ENCODE results near the gene LDLRAD3. TPM values are rescaled to one million over a fixed set of nuclear protein-coding genes. Genes with fewer than 3 reads are reported as not detected.
"Not testable (repeated sequence)": the region's sequence is repeated elsewhere in the genome, so short reads cannot be mapped to it uniquely, and the experiment has no call there.

LDLRAD3 gene
- total RNA-seq, 1 experiment from 2014 or later: 14.6 TPM

DNA sequence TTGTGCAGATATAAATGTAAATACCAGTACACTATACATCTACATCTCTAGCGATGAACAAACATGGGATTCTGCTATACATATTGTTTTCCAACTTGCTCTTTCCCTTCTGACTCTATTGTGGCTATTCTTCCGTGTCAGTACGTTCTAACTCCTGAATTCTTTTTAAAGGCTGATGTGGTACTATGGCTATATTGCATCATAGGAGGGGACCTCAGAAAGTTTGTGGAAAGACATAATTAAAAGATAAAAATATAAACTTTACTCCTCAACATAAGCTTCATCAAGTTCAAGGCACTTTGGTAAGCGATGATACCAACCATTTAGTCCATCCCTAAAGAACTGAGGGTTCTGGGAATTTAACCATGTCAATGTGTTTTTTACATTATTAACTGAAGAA lies 72.8 kb downstream of the LDLRAD3 start:
- DNase-seq (ENCODE audit: low spot score): no peak

GRCh38 chr11:36019005-36019596 lies 75.2 kb downstream of the LDLRAD3 start:
- no peak for DNase-seq (ENCODE audit: low spot score)

GRCh38 chr11:36019722-36020121 lies 75.9 kb downstream of the LDLRAD3 start:
- DNase-seq (ENCODE audit: low spot score): peak; percentile 52

GRCh38 chr11:36022882-36023281 lies 79.0 kb downstream of the LDLRAD3 start:
- DNase-seq (ENCODE audit: low spot score): no peak

DNA sequence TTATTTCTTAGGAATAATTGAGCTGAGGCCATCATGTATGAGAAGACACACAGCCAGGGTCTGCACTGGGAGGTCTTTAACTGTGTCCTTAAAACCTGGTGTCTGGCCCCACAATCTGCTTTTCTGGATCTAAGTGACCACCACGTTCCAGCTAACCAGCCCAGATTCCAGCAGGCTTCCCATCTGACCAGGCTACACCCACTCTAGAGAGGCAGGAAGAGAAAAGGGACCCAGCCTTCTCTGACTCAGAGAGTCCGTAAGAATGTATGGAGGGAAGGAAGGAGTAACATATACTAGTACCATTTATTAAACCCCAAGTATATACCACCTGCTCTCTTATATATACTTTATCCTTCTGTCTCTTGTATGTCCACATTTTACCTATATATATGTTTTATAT lies 80.1 kb downstream of the LDLRAD3 start:
- DNase-seq (ENCODE audit: low spot score): no peak

DNA sequence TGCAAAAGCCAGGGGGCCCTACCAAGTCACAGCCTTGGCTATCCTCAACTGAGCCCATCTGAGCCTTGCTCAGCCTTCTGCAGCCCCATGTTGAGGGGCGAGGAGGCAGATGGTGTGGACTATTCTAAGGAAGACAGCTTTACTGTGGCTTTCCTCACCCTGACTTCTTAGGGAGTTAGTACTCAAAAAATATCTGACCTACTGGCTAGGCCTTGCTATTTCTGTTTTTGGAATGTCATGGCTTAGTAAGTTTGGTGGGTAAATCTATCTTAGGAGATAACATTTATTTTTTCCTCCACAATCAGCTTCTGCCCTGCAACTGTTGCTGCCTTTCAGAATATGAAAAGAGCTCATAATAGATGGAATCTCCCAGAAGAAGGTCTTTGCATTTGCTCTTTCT lies 80.9 kb downstream of the LDLRAD3 start:
- DNase-seq (ENCODE audit: low spot score): no peak

DNA sequence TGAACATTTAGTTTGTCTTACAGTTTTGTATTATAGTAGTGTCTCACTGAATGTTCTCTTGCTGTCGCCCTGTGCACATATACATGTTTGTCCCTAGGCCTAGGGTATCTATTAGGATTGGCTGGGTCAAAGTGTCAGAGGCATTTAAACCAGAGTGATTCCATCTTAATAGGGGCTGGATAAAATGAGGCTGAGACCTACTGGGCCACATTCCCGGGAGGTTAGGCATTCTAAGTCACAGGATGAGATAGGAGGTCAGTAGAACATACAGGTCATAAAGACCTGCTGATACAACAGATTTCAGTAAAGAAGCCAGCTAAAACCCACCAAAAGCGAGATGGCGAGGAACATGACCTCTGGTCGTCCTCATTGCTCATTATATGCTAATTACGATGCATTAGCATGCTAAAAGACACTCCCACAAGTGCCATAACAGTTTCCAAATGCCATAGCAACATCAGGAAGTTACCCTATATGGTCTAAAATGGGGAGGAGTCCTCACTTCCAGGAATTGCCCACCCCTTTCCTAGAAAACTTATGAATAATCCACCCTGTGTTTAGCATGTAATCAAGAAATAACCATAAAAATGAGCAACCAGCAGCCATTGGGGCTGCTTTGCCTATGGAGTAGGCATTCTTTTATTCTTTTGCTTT lies 82.6 kb downstream of the LDLRAD3 start:
- DNase-seq (ENCODE audit: low spot score): no peak

- no peak for DNase-seq (ENCODE audit: low spot score)
Observed at GRCh38 chr11:36027731-36028130, 83.9 kb downstream of the LDLRAD3 start.

GRCh38 chr11:36029616-36030015 lies 85.8 kb downstream of the LDLRAD3 start:
- DNase-seq (ENCODE audit: low spot score): no peak

- DNase-seq (ENCODE audit: low spot score): no peak
Observed at GRCh38 chr11:36030731-36031281, 86.9 kb downstream of the LDLRAD3 start.

- DNase-seq (ENCODE audit: low spot score): no peak
Observed at GRCh38 chr11:36033082-36033751, 89.4 kb downstream of the LDLRAD3 start.

DNA sequence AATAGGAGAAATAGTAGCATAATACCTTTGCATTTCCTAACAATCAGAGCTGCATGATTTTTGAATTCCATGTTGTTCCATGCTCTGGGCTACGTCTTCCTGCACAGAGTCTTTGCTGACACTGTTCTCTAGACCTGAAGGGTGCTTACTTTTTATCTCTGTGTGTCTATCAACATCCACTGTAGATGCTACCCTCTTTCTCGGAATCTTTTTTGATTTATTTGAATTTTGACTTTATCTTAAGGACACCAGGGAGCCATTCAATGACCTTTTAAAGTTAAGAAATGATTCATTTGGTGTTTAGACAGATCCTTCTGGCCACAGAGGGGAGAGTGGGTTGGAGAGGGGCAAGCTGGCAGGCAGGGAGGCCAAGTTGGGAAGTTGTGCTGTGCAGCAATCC lies 90.1 kb downstream of the LDLRAD3 start:
- DNase-seq (ENCODE audit: low spot score): no peak

- peak; percentile 88 for DNase-seq (ENCODE audit: low spot score)
Observed at GRCh38 chr11:36034551-36035331, 90.9 kb downstream of the LDLRAD3 start.

- DNase-seq (ENCODE audit: low spot score): no peak
Observed at GRCh38 chr11:36035454-36035853, 91.6 kb downstream of the LDLRAD3 start.

DNA sequence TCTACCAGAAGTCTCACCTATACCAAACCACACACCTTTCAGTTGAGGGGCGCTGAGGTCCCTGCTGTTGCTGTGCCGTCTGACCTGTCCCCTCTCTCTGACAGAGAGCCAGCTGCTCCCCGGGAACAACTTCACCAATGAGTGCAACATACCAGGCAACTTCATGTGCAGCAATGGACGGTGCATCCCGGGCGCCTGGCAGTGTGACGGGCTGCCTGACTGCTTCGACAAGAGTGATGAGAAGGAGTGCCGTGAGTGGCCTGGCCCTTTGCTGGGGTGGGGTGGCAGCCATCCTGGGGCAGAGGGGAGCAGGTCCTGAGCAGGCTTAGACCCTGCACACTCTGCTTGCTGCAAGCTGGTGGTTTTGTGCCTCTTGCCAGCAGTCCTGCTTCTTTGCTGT lies 92.1 kb downstream of the LDLRAD3 start:
- DNase-seq (ENCODE audit: low spot score): no peak

DNA sequence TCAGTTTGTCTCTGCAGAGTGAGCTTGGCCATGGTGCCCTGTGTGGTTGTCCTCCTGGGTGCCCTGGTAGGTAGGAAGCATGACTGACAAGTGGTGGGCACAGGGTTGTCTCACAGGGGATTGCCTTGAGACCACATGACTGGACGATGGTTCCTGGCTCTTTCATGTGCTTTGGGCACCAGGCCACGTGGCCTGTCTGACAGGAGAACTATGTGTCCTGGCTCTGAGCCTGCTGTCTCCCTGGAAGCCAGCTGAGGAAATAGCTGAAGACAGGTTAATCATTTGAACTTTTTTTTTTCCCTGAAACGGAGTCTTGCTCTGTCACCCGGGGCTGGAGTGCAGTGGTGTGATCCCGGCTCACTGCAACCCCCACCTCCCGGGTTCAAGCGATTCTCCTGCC lies 93.2 kb downstream of the LDLRAD3 start:
- peak; percentile 52 for DNase-seq (ENCODE audit: low spot score)

DNA sequence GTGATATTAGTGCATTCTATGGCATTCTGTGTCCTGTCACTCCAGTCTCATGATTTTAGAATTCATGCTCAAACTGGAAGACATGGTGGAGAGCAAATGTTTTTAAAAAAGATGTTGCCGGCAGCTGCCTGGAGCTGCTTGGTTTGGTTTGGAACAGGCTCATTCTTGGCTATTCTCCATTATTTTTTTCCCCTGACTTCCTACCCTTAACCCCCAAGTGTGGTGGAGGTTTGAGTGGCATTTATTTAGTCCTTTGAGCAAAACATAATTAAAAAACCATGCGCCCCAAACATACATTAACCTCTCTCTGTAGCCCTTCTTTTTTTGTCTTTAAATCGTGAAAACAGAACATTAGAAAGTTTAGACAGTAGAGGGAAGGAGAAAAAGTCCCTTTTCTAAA lies 94.7 kb downstream of the LDLRAD3 start:
- no peak for DNase-seq (ENCODE audit: low spot score)

DNA sequence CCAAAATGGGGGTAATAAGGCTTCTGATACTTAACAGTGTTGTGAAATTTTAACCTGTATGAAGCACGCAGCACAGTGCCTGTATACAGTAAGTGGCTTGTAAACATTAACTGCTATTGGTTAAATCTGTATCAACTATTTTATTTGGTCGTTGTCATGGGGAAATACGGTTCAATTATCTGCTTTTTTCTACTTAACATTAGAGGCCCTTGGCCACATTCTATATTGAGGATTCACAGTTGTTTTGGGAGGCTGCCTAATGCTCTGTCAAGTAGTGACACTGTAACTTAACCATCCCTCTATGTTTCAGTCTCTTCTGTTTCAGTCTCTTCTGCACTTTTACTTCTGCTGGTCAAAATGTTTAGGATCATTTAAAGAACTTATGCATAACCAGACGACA lies 95.6 kb downstream of the LDLRAD3 start:
- DNase-seq (ENCODE audit: low spot score): no peak

DNA sequence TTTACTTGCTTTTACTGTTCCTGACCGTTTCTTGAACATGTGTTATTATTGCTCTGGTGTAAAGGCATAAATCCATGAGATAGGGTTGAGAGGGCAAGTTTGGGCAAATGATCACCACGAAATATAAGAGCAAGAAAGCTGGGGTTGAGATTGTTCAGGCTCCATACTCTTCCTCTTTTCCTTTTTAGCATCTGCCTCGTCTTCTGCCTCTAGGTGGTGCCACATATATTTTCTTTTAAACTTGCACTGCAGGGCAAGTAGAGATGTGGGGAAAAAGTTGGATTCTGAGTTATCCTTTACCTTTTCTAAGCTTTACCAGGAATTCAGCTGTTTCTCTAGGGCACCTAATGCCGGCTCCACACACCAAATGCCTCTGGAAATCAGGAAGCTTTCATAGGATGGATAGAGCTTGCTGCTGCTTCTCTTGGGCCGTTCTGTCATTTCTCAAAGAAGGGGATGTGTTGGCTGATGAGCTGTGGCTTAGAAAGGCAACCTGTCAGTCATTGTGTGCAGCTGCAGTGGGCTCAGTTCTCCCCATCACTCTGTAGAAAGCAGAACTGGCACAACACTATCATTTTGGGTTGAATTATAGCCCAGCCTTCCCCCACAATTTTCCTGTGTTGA lies 98.2 kb downstream of the LDLRAD3 start:
- DNase-seq (ENCODE audit: low spot score): no peak

- DNase-seq (ENCODE audit: low spot score): no peak
Observed at GRCh38 chr11:36044636-36045035, 100.8 kb downstream of the LDLRAD3 start.

GRCh38 chr11:36045945-36046344 lies 102.1 kb downstream of the LDLRAD3 start:
- not testable (repeated sequence) for DNase-seq (ENCODE audit: low spot score)

GRCh38 chr11:36046932-36047331 lies 103.1 kb downstream of the LDLRAD3 start:
- no peak for DNase-seq (ENCODE audit: low spot score)

Data from A172 (cell line).